ENCODE measurements around the gene TDRD10. TPM values are rescaled to one million over a fixed set of nuclear protein-coding genes. Genes with fewer than 3 reads are reported as not detected.

TDRD10 gene
- polyA plus RNA-seq, 2 of the 4 experiments (the other 2 are of a cell fraction) = 0.04 TPM; not detected in 1

GRCh38 chr1:154466921-154467417 lies 35.0 kb upstream of the TDRD10 start:
- DNase-seq (ENCODE audit: low read depth in 1 of 2, low spot score in 1 of 2) = no peak
- H3K9me3 ChIP-seq = no peaks in the 10 kb centered on the region
- WGBS (ENCODE audit: missing lambda C conversion rate) = 73% methylated on average over 8 of the region's 8 CpGs
- no peak for FAIRE-seq
- POLR2A ChIA-PET = no interaction called here
- peaks cover 13% of the 10 kb centered on the region for H3K4me1 ChIP-seq
- H3K4me3 ChIP-seq = no peak overlapping the region
- ATAC-seq = peak in 1 of 2 experiments; percentile 54; a peak in 1 of 6 replicates
- TF ChIP-seq SMC3 (IDR thresholded peaks at IDR 0.05) = peak; percentile 39; the same call in 2 of the 3 replicates
- no peak for TF ChIP-seq NR3C1 (IDR thresholded peaks at IDR 0.05)
- TF ChIP-seq ZSCAN20 (CRISPR knock-in tag; IDR thresholded peaks at IDR 0.05) = no peak
- no peak for TF ChIP-seq HES2 (IDR thresholded peaks at IDR 0.05)
- TF ChIP-seq POLR2AphosphoS2 (conservative IDR thresholded peaks at IDR 0.05; ENCODE audit: low read length) = no peak
- peak; percentile 37 to 39; a peak in 1 of 5 replicates for TF ChIP-seq RAD21 (conservative IDR thresholded peaks at IDR 0.05 in 1 of 2, IDR thresholded peaks at IDR 0.05 in 1 of 2)
- TF ChIP-seq CTCF (IDR thresholded peaks at IDR 0.05) = peak; percentile 28
- CTCF ChIA-PET = interaction anchor here (1.1 to 1.9 kb wide), 10 partner anchors 10 to 132 kb away, joined by 3 to 7 read pairs (median 4); no protein-coding TSS in a partner anchor
- H3K27ac ChIP-seq = no peak overlapping the region
- no peak overlapping the region for H3K4me2 ChIP-seq

GRCh38 chr1:154467434-154468102 lies 34.5 kb upstream of the TDRD10 start:
- Histone ChIP-seq H3K27ac (no peak overlapping the region), H3K4me3 (no peak overlapping the region), H3K4me1 (peaks cover 11% of the 10 kb centered on the region), H3K4me2 (no peak overlapping the region), H3K9me3 (no peaks in the 10 kb centered on the region)
- FAIRE-seq = no peak
- no peak for ATAC-seq
- CTCF ChIA-PET = interaction anchor here (0.6 to 2.1 kb wide), 17 partner anchors 10 to 928 kb away, joined by 3 to 8 read pairs (median 4); no protein-coding TSS in a partner anchor
- DNase-seq (ENCODE audit: low read depth in 1 of 2, low spot score in 1 of 2) = no peak
- TF ChIP-seq SREBF2 (IDR thresholded peaks at IDR 0.05) (no peak), HEYL (CRISPR knock-in tag; IDR thresholded peaks at IDR 0.05) (no peak), RARB (CRISPR knock-in tag; IDR thresholded peaks at IDR 0.05) (no peak), FOSL2 (IDR thresholded peaks at IDR 0.05) (no peak), FOSL2 (CRISPR knock-in tag; IDR thresholded peaks at IDR 0.05) (no peak), MAX (IDR thresholded peaks at IDR 0.05) (no peak), FOSB (CRISPR knock-in tag; IDR thresholded peaks at IDR 0.05) (no peak), CEBPB (IDR thresholded peaks at IDR 0.05) (no peak), JUNB (IDR thresholded peaks at IDR 0.05) (no peak), CBX8 (IDR thresholded peaks at IDR 0.05) (no peak), ZC3H11A (IDR thresholded peaks at IDR 0.05) (no peak), CHD4 (IDR thresholded peaks at IDR 0.05; ENCODE audit: borderline replicate concordance) (no peak), NPAS2 (CRISPR knock-in tag; IDR thresholded peaks at IDR 0.05; ENCODE audit: borderline replicate concordance) (no peak), ZFP36 (IDR thresholded peaks at IDR 0.05; ENCODE audit: borderline replicate concordance, partially characterized antibody) (no peak)
- WGBS (ENCODE audit: missing lambda C conversion rate) = 91% methylated on average over 11 of the region's 11 CpGs
- POLR2A ChIA-PET = no interaction called here

- WGBS (ENCODE audit: missing lambda C conversion rate) = 87% methylated on average over 8 of the region's 12 CpGs
- POLR2A ChIA-PET = no interaction called here
- no peak for FAIRE-seq
These were observed 33.3 kb upstream of the TDRD10 start for GRCh38 chr1:154468535-154469250.

More at GRCh38 chr1:154468535-154469250, 33.3 kb upstream of the TDRD10 start:
- H3K27ac ChIP-seq = no peak overlapping the region
- no peak overlapping the region for H3K4me3 ChIP-seq
- TF ChIP-seq CHD4 (IDR thresholded peaks at IDR 0.05; ENCODE audit: borderline replicate concordance) (no peak), ZC3H11A (IDR thresholded peaks at IDR 0.05) (no peak), TP53 (CRISPR knock-in tag; IDR thresholded peaks at IDR 0.05) (no peak), ESRRA (IDR thresholded peaks at IDR 0.05; ENCODE audit: borderline replicate concordance, low read length) (no peak), RARB (CRISPR knock-in tag; IDR thresholded peaks at IDR 0.05) (no peak)
- 0 out of 6 replicates have a peak, but pooled peaks of 1 of the 2 experiments have one; percentile 41 for ATAC-seq
- DNase-seq (ENCODE audit: low read depth in 1 of 2, low spot score in 1 of 2) = no peak
- no peaks in the 10 kb centered on the region for H3K9me3 ChIP-seq
- no peak overlapping the region for H3K4me2 ChIP-seq
- CTCF ChIA-PET = interaction anchor here (0.9 to 2.1 kb wide), 9 partner anchors 9 to 143 kb away, joined by 3 to 8 read pairs (median 4); no protein-coding TSS in a partner anchor
- no peaks in the 10 kb centered on the region; the same call in 2 of the 3 replicates for H3K4me1 ChIP-seq

All from A549 (cell line).